Measurements from ENCODE around the gene NRP2.

The NRP2 gene, protein sequence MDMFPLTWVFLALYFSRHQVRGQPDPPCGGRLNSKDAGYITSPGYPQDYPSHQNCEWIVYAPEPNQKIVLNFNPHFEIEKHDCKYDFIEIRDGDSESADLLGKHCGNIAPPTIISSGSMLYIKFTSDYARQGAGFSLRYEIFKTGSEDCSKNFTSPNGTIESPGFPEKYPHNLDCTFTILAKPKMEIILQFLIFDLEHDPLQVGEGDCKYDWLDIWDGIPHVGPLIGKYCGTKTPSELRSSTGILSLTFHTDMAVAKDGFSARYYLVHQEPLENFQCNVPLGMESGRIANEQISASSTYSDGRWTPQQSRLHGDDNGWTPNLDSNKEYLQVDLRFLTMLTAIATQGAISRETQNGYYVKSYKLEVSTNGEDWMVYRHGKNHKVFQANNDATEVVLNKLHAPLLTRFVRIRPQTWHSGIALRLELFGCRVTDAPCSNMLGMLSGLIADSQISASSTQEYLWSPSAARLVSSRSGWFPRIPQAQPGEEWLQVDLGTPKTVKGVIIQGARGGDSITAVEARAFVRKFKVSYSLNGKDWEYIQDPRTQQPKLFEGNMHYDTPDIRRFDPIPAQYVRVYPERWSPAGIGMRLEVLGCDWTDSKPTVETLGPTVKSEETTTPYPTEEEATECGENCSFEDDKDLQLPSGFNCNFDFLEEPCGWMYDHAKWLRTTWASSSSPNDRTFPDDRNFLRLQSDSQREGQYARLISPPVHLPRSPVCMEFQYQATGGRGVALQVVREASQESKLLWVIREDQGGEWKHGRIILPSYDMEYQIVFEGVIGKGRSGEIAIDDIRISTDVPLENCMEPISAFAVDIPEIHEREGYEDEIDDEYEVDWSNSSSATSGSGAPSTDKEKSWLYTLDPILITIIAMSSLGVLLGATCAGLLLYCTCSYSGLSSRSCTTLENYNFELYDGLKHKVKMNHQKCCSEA

DNA sequence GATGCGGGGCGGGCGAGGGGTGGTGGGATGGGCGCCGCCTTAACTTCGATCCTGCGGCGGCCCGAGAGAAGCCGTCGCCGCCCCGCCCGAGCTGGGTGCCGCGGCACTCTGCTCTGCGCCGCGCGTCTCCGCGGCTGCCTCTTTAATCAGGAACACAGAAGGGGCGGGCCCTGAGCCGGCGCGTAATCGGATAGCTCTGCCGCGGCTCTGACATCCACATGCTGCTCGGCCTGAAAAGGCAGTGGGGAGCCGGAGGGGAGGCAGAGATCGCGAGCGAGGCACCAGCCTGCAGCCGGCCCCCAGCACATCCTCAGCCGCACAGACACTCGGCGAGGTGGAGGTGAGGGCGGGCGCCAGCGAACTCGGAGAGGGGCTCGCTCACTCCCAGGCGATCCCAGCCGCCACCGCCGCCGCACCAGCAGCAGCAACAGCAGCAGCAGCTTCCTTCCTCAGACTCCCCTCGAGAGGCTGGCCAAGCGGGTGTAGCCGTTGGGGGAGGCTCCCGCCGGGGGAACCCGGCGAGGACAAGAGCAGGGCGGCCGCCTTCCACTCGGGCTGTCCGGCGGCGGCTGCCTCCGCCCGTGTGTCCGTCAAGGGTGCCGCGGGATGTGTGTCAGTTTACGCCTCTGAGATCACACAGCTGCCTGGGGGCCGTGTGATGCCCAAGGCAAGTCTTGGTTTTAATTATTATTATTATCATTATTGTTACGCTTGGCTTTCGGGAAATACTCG, at the start of gene NRP2:
Gene NRP2, plus strand, starts transcription at position 263 of the 732 bp plus-strand sequence. CDS start 790 bp downstream, outside the sequence.
- DNase-seq: peak in 51 of 56 donors; percentile 33 to 89 (median 69)

DNA sequence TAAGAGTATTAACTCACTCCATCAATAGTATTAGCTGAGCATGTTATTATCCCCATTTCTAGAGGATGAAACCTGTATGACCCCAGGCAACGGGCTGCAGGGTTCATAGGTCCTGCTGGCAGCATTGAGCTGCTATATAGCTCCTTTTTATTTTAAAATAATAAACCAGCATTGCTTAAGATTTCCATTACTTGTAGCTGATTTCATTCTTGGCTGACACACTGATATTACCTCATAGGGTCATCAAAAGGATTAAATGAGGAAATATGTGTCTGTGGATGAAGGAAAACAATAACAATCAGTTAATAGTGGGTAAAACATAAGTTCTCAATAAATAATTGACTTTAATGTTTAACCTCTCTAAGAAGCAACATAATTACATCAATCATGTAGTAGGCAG, 48.3 kb upstream of the NRP2 start:
- no peak for DNase-seq

DNA sequence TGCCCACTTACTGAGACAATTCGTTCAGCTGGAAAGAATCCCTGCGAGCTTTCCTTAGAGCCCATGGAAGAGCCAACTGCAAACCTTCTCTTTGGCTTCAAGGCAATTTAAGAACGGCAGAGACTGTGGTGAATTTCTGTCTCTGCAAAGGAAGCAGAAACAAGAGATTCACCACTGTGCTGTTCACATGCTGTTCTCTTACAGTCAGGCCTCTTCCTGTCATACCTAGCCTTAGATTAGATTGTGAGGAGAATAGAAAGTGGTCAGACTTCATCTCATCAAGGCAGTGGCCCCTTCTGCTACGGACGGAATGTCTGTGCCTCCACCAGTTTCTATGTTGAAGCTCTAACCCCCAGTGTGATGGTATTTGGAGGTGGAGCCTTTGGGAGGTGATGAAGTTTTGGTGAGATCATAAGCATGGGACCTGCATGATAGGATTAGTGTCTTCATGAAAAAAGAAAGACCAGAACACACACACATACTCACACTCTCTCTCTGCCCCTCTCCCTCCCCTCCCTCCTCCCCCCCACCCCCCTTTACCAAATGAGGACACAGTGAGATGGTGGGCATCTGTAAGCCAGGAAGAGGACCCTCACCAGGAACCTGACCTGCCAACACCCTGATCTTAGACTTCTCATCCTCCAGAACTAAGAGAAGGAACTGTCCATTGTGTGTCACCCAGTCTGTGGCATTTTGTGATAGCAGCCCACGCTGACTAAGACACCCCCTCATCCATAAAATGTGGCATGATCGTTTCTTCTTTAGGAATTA, 45.6 kb upstream of the NRP2 start:
- no peak for DNase-seq

GRCh38 chr2:205637320-205637602, 45.0 kb upstream of the NRP2 start:
- no peak for DNase-seq

DNA sequence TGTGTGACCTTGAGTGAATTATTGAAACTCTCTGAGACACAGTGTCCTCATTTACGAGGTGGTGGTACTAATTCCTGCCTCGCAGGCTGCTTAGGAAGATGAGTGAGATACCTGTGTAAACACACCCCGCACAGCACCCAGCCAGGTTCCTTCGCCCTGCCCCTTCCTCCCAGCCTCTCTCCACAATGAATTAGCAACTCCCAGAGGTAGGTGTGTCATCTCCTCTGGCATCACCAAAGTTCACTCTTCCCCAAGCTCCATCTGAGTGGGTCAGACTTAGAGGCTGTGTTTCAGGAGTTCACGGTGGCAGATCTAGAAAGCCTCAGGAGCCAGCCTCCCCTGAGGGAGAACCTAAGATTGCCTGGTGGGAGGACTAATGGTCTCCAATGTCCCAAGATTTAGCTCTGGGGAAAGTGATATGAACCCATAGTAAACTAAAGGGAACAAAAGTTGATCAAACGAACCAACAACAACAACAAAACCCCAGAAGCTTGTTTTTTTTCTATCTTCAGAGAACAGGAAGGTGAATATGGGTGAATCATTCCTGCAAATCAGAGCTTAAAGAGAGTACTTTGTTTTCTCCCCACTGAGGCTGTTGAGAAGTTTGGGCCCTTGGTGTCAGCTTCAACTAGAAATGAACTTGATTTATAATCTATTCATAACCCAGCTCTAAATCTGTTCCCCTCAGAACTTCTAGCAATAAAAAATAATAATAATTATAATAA, 44.4 kb upstream of the NRP2 start:
- DNase-seq: no peak

GRCh38 chr2:205640716-205641115, 41.6 kb upstream of the NRP2 start:
- no peak for DNase-seq

DNA sequence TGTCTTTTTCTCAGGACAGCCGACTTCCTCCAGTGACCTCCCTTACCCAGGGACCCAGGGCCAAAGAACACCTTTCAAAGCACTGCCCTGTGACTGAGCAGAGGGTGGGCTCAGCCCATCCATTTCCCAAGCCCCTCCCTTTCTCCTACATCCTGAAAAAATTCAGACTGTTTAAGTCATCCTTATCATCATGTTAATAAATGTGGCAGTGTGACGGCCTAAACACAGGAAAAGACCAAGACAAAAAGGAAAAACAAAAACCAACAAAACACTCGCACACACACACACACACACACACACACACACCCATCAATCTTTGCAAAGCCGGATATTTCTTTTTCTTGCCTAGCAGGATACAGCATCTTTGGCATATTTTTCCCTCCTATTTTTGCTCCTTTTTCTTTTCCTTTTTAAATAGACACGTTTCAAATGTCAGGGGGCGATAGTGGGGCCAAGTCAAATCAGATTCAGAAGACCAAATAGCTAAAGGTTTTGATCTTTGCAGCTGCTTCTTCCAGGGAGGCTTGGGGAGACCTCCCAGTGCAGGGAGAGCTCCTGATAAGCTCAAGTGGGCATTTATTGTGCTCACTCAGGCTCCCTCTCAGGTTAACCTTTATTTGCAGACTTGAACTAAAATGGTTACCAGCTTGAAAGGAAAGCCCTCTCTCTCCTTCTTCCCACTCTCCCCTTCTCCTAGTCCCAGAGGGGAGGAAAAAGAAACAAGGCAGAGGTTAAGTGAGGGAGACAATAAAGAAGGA, 39.5 kb upstream of the NRP2 start:
- no peak for DNase-seq

GRCh38 chr2:205643391-205643885, 38.9 kb upstream of the NRP2 start:
- DNase-seq: no peak

DNA sequence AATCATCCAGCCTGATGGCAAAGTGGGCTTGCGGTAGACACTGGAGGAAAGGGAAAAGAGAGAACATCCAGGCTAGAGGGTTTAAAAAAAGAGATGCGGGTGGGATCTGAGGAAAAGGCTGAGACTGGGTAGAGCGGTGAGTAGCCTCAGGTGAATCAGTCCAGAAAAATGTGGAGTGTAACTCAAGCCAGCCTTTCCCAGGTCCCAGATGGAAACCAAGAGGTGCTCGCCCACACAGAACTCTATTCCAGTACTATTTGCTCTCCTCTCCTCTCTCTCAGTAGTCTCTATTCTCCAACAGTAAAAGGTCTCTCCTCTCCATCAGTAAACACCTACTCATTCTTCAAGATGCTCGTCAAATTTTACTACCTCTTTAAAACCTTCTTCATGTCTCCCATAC, 38.3 kb upstream of the NRP2 start:
- DNase-seq: no peak

- DNase-seq: no peak
Measured at GRCh38 chr2:205646680-205647079, 35.6 kb upstream of the NRP2 start.

GRCh38 chr2:205650450-205650849, 31.9 kb upstream of the NRP2 start:
- DNase-seq: peak in 2 of 56 donors; percentile 1 to 3

DNA sequence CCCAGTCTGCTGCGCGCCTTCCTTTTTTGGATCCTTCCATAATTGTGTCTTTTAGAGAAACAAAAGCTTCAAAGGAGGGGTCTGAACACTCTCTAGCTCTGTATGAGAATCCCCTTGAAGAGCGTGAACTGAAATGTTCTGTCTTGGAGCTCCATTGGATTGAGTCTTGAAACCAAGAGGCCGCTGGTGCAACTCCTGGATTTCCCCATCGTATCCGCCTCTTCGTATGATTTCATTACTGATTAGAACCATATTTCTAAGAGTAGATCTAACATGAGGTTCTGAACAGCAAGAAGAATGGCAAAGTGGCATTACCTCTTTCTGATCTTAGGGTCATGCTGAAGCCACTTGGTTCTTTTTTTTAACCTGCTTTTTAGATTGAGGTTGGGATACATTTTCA, 31.4 kb upstream of the NRP2 start:
- no peak for DNase-seq

DNA sequence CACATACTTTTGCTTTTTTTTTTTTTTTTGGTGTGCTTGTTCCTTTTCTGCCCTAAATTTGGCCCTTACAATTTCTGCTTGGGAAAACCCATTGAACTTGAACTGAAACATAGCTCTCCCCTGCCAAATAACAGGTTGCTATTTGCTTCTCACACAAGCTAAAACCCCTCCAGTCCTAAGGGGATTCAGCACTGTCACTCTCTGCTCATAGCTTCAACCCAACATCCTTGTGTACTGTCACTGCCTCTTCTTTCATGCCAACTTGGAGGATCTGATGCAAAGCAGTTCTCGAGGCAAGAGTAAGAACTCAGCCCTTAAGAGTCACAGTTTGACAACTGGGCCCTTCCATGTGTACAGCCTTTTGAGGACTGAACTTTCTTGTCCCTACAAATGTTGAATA, 30.6 kb upstream of the NRP2 start:
- DNase-seq: no peak

DNA sequence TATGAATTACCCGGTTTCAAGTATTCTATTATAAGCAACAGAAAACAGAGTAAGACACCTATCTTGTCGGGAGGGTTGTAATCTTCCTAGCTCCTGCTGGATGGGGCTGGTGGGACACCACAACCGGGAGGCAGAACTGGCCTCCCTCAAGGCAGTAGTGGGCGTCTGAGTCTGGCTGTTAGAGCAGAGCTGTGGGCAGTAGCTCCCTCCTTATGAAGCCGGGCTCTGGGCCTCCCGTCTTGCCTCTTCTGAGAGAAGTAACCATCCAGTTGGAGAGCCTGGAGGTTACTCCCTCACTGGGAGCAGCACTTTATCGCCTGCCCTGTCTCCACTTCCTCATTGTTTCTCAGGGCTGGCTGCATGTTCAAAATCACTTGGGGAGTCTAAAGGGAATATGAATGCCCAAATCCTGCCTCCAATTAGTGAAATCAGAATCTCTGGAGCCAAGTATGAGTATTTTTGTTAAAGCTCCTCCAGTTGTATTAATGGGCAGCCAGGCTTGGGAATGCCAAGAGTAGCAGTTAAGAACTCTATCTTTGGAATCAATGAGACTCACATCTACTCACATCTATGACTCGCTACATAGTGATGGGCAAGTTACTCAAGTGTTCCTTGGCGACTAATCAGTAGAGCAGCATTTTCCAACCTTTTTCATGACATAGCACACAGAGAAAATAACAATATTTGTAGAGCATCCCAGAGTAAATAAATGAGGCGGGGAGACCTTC, 27.3 kb upstream of the NRP2 start:
- no peak for DNase-seq

- DNase-seq: no peak
Measured at GRCh38 chr2:205655779-205656456, 26.4 kb upstream of the NRP2 start.

GRCh38 chr2:205656461-205656860, 25.8 kb upstream of the NRP2 start:
- no peak for DNase-seq

DNA sequence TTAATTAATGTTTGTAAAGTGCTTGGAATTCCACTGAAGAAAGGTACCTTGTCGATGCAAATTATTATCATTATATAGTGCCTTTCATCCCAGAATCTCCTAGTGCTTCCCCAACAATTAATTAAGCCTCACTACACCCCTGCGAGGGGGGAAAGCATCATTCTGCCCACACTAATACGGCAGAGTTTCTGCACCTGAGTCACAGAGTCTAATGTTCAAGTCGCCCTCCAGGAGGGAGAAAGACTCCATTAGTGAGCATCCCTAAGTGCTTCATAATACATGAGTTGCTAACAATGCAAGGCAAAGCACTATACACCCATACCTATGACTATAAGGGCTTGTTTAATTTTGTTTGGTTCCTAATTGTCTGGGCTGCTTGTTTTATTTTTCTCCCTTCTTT, 25.4 kb upstream of the NRP2 start:
- DNase-seq: no peak

DNA sequence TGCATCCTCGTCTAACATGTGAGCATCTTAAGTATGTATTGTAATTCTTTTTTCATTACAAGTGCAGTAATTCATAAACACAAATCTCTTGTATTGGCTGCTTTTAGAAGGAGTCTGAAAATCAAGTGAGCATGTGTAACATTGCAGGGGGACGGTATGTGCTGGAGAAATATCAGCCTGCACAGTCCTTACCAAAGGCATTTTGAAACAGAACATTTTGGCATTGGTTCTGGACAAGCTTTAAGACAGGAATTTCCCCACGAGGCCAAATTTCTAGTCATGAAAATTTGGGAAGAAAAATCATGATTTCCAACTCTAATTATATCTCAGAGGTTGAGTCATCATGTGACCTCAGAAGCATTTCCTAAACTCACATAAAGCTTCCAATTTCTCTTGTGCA, 24.7 kb upstream of the NRP2 start:
- DNase-seq: no peak

Data from nucleus accumbens (tissue), 56 donors.